NCI-H1417 treated with DMSO at 0.1 percent for 48 hours (cell line): ENCODE measurements around the gene PSMG4.

Experiments
- DNase-seq: peaks from one replicate; lab custom pipeline; 2025; lab: John Stamatoyannopoulos, UW

The PSMG4 gene

GRCh38 chr6:3258720-3259490 is at the start of gene PSMG4:
TSS of gene PSMG4 (plus strand) at chr6:3258947. CDS start at chr6:3259023, 76 bp downstream.
- DNase-seq, result peak; percentile 36

- DNase-seq, result no peak
These were observed 49.4 kb upstream of the PSMG4 start for GRCh38 chr6:3209114-3210023.

- no peak for DNase-seq
These were observed 48.6 kb upstream of the PSMG4 start for GRCh38 chr6:3210024-3210610.

GRCh38 chr6:3211681-3212080 is 47.1 kb upstream of the PSMG4 start:
- DNase-seq, result no peak

- no peak for DNase-seq
These were observed 46.5 kb upstream of the PSMG4 start for GRCh38 chr6:3212261-3212660.

GRCh38 chr6:3213334-3213695 is 45.4 kb upstream of the PSMG4 start:
- no peak for DNase-seq

GRCh38 chr6:3214898-3215297 is 43.8 kb upstream of the PSMG4 start:
- no peak for DNase-seq

- no peak for DNase-seq
These were observed 41.5 kb upstream of the PSMG4 start for GRCh38 chr6:3217286-3217685.

GRCh38 chr6:3218266-3218665 is 40.5 kb upstream of the PSMG4 start:
- no peak for DNase-seq

- no peak for DNase-seq
These were observed 38.4 kb upstream of the PSMG4 start for GRCh38 chr6:3220366-3220765.

- DNase-seq, result no peak
These were observed 37.2 kb upstream of the PSMG4 start for GRCh38 chr6:3221578-3221977.

- DNase-seq, result peak; percentile 37
These were observed 36.2 kb upstream of the PSMG4 start for GRCh38 chr6:3222506-3223038.

GRCh38 chr6:3226042-3226441 is 32.7 kb upstream of the PSMG4 start:
- DNase-seq, result no peak

- DNase-seq, result no peak
These were observed 32.0 kb upstream of the PSMG4 start for GRCh38 chr6:3226481-3227362.

- DNase-seq, result peak; percentile 71
These were observed 31.2 kb upstream of the PSMG4 start, which contains the start of gene TUBB2B for GRCh38 chr6:3227363-3228045. TSS of gene TUBB2B (minus strand) at chr6:3227653. CDS start at chr6:3227543, 110 bp downstream.

- peak; percentile 69 for DNase-seq
These were observed 30.6 kb upstream of the PSMG4 start for GRCh38 chr6:3228046-3228671.

GRCh38 chr6:3228771-3229565 is 29.8 kb upstream of the PSMG4 start:
- DNase-seq, result no peak

- no peak for DNase-seq
These were observed 29.1 kb upstream of the PSMG4 start for GRCh38 chr6:3229566-3230178.
